ENCODE data around the gene DOCK2.

DOCK2 gene

DNA sequence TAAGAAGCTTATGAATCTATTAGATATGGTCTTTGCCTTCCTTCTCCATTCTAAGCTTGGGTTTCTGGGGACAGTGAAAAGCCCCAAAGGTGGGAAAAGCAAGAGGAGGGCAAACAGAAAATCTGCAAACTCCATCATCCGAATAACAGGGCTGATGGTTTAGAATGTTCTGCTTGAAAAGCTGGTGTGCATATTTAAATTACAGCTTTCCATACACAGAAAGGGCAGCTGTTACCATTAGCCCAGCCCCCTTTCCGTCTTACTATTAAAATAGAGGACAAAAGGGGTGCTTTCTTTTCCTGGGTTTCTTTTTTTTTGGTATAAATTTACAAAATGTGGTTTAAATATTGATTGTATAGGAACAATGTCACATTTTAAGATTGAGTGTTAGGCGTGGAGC, 321.2 kb downstream of the DOCK2 start:
- H3K4me1 ChIP-seq (ENCODE audit: insufficient read depth, low read length, poor library complexity, severe bottlenecking) = no peaks in the 10 kb centered on the region
- H3K9me3 ChIP-seq (ENCODE audit: insufficient read depth, low read depth, low read length) = no peaks in the 10 kb centered on the region
- no peaks in the 10 kb centered on the region for H3K79me2 ChIP-seq (ENCODE audit: insufficient read depth, low read length)
- no peaks in the 10 kb centered on the region for H3K27me3 ChIP-seq (ENCODE audit: insufficient read depth, low read length, poor library complexity, severe bottlenecking)
- no peak overlapping the region for H3K4me3 ChIP-seq (ENCODE audit: low read length, poor library complexity, severe bottlenecking)
- no peak overlapping the region for H3K4me2 ChIP-seq (ENCODE audit: low read depth, low read length, poor library complexity, severe bottlenecking)
- H3K36me3 ChIP-seq (ENCODE audit: insufficient read depth, low read length) = no peaks in the 10 kb centered on the region
- H2AFZ ChIP-seq (ENCODE audit: low read length) = no peak overlapping the region
- no peaks in the 10 kb centered on the region for H3F3A ChIP-seq (ENCODE audit: low read depth)
- no peaks in the 10 kb centered on the region for H4K20me1 ChIP-seq (ENCODE audit: insufficient read depth, low read length, poor library complexity, severe bottlenecking)
- H3K9ac ChIP-seq (ENCODE audit: low read depth, low read length, poor library complexity, severe bottlenecking) = no peak overlapping the region
- TF ChIP-seq EZH2phosphoT487 (IDR thresholded peaks at IDR 0.05; ENCODE audit: borderline replicate concordance) (no peak), CTCF (conservative IDR thresholded peaks at IDR 0.05; ENCODE audit: low read length) (no peak)
- no peaks in the 10 kb centered on the region for H3K9me2 ChIP-seq (replicated peaks; ENCODE audit: low read depth, low read length)

- TF ChIP-seq EZH2phosphoT487 (IDR thresholded peaks at IDR 0.05; ENCODE audit: borderline replicate concordance) = no peak
- Histone ChIP-seq H3K4me1 (ENCODE audit: insufficient read depth, low read length, poor library complexity, severe bottlenecking) (no peaks in the 10 kb centered on the region), H3K4me2 (ENCODE audit: low read depth, low read length, poor library complexity, severe bottlenecking) (no peak overlapping the region), H3K36me3 (ENCODE audit: insufficient read depth, low read length) (no peaks in the 10 kb centered on the region), H3K4me3 (ENCODE audit: low read length, poor library complexity, severe bottlenecking) (no peak overlapping the region), H3F3A (ENCODE audit: low read depth) (no peaks in the 10 kb centered on the region), H3K79me2 (ENCODE audit: insufficient read depth, low read length) (no peaks in the 10 kb centered on the region), H3K9ac (ENCODE audit: low read depth, low read length, poor library complexity, severe bottlenecking) (no peak overlapping the region), H4K20me1 (ENCODE audit: insufficient read depth, low read length, poor library complexity, severe bottlenecking) (no peaks in the 10 kb centered on the region), H3K27me3 (ENCODE audit: insufficient read depth, low read length, poor library complexity, severe bottlenecking) (no peaks in the 10 kb centered on the region), H3K9me2 (replicated peaks; ENCODE audit: low read depth, low read length) (no peaks in the 10 kb centered on the region), H3K9me3 (ENCODE audit: insufficient read depth, low read depth, low read length) (no peaks in the 10 kb centered on the region), H2AFZ (ENCODE audit: low read length) (no peak overlapping the region)
Measured at GRCh38 chr5:169960659-169961058, 323.6 kb downstream of the DOCK2 start.

- Histone ChIP-seq H3K4me1 (ENCODE audit: insufficient read depth, low read length, poor library complexity, severe bottlenecking) (no peaks in the 10 kb centered on the region), H3K9me3 (ENCODE audit: insufficient read depth, low read depth, low read length) (no peaks in the 10 kb centered on the region), H3K27me3 (ENCODE audit: insufficient read depth, low read length, poor library complexity, severe bottlenecking) (no peaks in the 10 kb centered on the region), H3K4me2 (ENCODE audit: low read depth, low read length, poor library complexity, severe bottlenecking) (no peak overlapping the region), H3F3A (ENCODE audit: low read depth) (no peaks in the 10 kb centered on the region), H3K36me3 (ENCODE audit: insufficient read depth, low read length) (no peaks in the 10 kb centered on the region; the same call in 1 of the 2 replicates), H3K9ac (ENCODE audit: low read depth, low read length, poor library complexity, severe bottlenecking) (no peak overlapping the region), H3K4me3 (ENCODE audit: low read length, poor library complexity, severe bottlenecking) (no peak overlapping the region), H4K20me1 (ENCODE audit: insufficient read depth, low read length, poor library complexity, severe bottlenecking) (no peaks in the 10 kb centered on the region), H2AFZ (ENCODE audit: low read length) (no peak overlapping the region), H3K9me2 (replicated peaks; ENCODE audit: low read depth, low read length) (no peaks in the 10 kb centered on the region), H3K79me2 (ENCODE audit: insufficient read depth, low read length) (no peaks in the 10 kb centered on the region)
- TF ChIP-seq EZH2phosphoT487 (IDR thresholded peaks at IDR 0.05; ENCODE audit: borderline replicate concordance) = no peak
- TF ChIP-seq CTCF (conservative IDR thresholded peaks at IDR 0.05; ENCODE audit: low read length) = no peak
Measured at GRCh38 chr5:169964246-169964645, 327.2 kb downstream of the DOCK2 start.

DNA sequence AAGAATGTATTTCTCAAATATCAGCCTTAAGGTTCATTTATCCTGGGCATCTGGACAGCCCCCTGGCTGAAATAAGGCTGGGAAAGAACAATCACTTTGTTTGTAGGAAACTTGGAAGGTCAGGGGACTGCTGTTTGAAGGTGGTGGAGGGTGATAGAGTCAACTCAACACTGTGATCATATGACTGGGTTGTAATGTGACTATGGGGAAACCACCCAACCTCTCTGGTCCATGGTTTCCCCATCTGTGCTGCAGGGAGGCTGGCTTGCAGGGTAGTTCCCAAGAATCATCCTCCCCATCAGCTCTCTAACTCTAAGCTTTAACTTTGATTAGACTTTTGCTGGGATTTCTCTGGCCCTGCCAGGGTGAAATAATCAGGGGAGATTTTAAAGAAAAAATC, 333.3 kb downstream of the DOCK2 start:
- Histone ChIP-seq H2AFZ (ENCODE audit: low read length) (no peak overlapping the region), H3K9me2 (replicated peaks; ENCODE audit: low read depth, low read length) (no peaks in the 10 kb centered on the region), H3K79me2 (ENCODE audit: insufficient read depth, low read length) (no peaks in the 10 kb centered on the region), H3K36me3 (ENCODE audit: insufficient read depth, low read length) (no peaks in the 10 kb centered on the region; the same call in 1 of the 2 replicates), H3K9me3 (ENCODE audit: insufficient read depth, low read depth, low read length) (no peaks in the 10 kb centered on the region), H3K9ac (ENCODE audit: low read depth, low read length, poor library complexity, severe bottlenecking) (no peak overlapping the region), H3F3A (ENCODE audit: low read depth) (no peaks in the 10 kb centered on the region), H4K20me1 (ENCODE audit: insufficient read depth, low read length, poor library complexity, severe bottlenecking) (no peaks in the 10 kb centered on the region), H3K4me2 (ENCODE audit: low read depth, low read length, poor library complexity, severe bottlenecking) (no peak overlapping the region), H3K27me3 (ENCODE audit: insufficient read depth, low read length, poor library complexity, severe bottlenecking) (no peaks in the 10 kb centered on the region), H3K4me3 (ENCODE audit: low read length, poor library complexity, severe bottlenecking) (no peak overlapping the region), H3K4me1 (ENCODE audit: insufficient read depth, low read length, poor library complexity, severe bottlenecking) (no peaks in the 10 kb centered on the region)
- no peak for TF ChIP-seq EZH2phosphoT487 (IDR thresholded peaks at IDR 0.05; ENCODE audit: borderline replicate concordance)
- no peak for TF ChIP-seq CTCF (conservative IDR thresholded peaks at IDR 0.05; ENCODE audit: low read length)

Measured in Loucy (cell line).